ENCODE results near the gene DPAGT1. TPM values are rescaled to one million over a fixed set of nuclear protein-coding genes. Genes with fewer than 3 reads are reported as not detected.

DPAGT1 gene
- total RNA-seq, 1 experiment from 2014 or later: 63.5 TPM

DNA sequence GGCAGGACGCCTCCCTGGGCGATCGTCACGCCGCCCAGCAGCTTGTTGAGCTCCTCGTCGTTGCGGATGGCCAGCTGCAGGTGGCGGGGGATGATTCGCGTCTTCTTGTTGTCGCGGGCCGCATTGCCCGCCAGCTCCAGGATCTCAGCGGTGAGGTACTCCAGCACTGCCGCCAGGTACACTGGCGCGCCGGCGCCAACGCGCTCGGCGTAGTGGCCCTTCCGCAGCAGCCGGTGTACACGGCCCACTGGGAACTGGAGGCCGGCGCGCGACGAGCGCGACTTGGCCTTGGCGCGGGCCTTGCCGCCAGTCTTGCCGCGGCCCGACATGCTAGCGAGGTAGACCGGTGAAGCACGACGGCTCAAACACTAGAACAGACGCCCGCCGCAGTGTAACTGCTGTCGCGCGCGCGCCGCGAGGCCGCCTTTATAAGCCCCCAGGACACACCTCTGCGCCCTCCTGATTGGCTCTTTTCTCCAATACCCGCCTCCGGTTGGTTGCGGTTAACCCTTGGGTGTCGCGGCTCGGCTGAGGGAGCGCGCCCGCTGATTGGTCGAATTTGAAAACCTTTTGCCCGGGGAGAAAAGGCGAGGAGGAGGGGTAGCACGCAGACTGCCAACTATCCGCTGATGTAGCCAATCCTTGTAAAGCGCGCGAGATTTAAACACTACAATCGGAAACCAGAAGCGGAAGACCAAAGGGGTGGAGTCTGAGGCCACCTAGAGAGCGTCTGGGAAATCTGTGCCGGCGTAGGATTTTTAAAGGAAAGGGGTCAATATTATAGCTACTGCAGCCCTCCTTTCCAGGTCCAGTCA is 6.4 kb downstream of the DPAGT1 start (continued):
- TF ChIP-seq, protein P1, sequence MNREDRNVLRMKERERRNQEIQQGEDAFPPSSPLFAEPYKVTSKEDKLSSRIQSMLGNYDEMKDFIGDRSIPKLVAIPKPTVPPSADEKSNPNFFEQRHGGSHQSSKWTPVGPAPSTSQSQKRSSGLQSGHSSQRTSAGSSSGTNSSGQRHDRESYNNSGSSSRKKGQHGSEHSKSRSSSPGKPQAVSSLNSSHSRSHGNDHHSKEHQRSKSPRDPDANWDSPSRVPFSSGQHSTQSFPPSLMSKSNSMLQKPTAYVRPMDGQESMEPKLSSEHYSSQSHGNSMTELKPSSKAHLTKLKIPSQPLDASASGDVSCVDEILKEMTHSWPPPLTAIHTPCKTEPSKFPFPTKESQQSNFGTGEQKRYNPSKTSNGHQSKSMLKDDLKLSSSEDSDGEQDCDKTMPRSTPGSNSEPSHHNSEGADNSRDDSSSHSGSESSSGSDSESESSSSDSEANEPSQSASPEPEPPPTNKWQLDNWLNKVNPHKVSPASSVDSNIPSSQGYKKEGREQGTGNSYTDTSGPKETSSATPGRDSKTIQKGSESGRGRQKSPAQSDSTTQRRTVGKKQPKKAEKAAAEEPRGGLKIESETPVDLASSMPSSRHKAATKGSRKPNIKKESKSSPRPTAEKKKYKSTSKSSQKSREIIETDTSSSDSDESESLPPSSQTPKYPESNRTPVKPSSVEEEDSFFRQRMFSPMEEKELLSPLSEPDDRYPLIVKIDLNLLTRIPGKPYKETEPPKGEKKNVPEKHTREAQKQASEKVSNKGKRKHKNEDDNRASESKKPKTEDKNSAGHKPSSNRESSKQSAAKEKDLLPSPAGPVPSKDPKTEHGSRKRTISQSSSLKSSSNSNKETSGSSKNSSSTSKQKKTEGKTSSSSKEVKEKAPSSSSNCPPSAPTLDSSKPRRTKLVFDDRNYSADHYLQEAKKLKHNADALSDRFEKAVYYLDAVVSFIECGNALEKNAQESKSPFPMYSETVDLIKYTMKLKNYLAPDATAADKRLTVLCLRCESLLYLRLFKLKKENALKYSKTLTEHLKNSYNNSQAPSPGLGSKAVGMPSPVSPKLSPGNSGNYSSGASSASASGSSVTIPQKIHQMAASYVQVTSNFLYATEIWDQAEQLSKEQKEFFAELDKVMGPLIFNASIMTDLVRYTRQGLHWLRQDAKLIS (CRISPR knock-in tag; IDR thresholded peaks at IDR 0.05; ENCODE audit: borderline replicate concordance): no peak
- TF ChIP-seq, protein P2, sequence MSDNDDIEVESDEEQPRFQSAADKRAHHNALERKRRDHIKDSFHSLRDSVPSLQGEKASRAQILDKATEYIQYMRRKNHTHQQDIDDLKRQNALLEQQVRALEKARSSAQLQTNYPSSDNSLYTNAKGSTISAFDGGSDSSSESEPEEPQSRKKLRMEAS (CRISPR knock-in tag; IDR thresholded peaks at IDR 0.05): peak; percentile 90
- no peak for TF ChIP-seq ZNF219 (CRISPR knock-in tag; IDR thresholded peaks at IDR 0.05; ENCODE audit: borderline replicate concordance)
- TF ChIP-seq, protein P3, sequence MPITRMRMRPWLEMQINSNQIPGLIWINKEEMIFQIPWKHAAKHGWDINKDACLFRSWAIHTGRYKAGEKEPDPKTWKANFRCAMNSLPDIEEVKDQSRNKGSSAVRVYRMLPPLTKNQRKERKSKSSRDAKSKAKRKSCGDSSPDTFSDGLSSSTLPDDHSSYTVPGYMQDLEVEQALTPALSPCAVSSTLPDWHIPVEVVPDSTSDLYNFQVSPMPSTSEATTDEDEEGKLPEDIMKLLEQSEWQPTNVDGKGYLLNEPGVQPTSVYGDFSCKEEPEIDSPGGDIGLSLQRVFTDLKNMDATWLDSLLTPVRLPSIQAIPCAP (CRISPR knock-in tag; IDR thresholded peaks at IDR 0.05): peak; percentile 87
- TF ChIP-seq GABPB1 (CRISPR knock-in tag; IDR thresholded peaks at IDR 0.05): peak; percentile 82
- peak; percentile 17; the same call in 1 of the 2 replicates for TF ChIP-seq TCF7 (CRISPR knock-in tag; IDR thresholded peaks at IDR 0.05; ENCODE audit: low read depth)
- no peak for TF ChIP-seq HMGA2 (CRISPR knock-in tag; IDR thresholded peaks at IDR 0.05)
- no peak; the same call in 1 of the 2 replicates for TF ChIP-seq NFE2L1 (CRISPR knock-in tag; IDR thresholded peaks at IDR 0.05)
- no peak for TF ChIP-seq SOX15 (CRISPR knock-in tag; IDR thresholded peaks at IDR 0.05)
- TF ChIP-seq, protein P4, sequence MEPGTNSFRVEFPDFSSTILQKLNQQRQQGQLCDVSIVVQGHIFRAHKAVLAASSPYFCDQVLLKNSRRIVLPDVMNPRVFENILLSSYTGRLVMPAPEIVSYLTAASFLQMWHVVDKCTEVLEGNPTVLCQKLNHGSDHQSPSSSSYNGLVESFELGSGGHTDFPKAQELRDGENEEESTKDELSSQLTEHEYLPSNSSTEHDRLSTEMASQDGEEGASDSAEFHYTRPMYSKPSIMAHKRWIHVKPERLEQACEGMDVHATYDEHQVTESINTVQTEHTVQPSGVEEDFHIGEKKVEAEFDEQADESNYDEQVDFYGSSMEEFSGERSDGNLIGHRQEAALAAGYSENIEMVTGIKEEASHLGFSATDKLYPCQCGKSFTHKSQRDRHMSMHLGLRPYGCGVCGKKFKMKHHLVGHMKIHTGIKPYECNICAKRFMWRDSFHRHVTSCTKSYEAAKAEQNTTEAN (CRISPR knock-in tag; IDR thresholded peaks at IDR 0.05): no peak
- TF ChIP-seq FOXK1 (CRISPR knock-in tag; IDR thresholded peaks at IDR 0.05): no peak; the same call in 1 of the 2 replicates
- TF ChIP-seq, protein P5, sequence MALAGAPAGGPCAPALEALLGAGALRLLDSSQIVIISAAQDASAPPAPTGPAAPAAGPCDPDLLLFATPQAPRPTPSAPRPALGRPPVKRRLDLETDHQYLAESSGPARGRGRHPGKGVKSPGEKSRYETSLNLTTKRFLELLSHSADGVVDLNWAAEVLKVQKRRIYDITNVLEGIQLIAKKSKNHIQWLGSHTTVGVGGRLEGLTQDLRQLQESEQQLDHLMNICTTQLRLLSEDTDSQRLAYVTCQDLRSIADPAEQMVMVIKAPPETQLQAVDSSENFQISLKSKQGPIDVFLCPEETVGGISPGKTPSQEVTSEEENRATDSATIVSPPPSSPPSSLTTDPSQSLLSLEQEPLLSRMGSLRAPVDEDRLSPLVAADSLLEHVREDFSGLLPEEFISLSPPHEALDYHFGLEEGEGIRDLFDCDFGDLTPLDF (CRISPR knock-in tag; IDR thresholded peaks at IDR 0.05): 0 out of 2 replicates have a peak, but pooled peaks have one; percentile 44
- TF ChIP-seq, protein P6, sequence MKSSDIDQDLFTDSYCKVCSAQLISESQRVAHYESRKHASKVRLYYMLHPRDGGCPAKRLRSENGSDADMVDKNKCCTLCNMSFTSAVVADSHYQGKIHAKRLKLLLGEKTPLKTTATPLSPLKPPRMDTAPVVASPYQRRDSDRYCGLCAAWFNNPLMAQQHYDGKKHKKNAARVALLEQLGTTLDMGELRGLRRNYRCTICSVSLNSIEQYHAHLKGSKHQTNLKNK (CRISPR knock-in tag; IDR thresholded peaks at IDR 0.05): peak; percentile 92
- TF ChIP-seq ZBTB21 (CRISPR knock-in tag; IDR thresholded peaks at IDR 0.05; ENCODE audit: borderline replicate concordance): peak; percentile 58; the same call in 1 of the 2 replicates
- TF ChIP-seq, protein P7, sequence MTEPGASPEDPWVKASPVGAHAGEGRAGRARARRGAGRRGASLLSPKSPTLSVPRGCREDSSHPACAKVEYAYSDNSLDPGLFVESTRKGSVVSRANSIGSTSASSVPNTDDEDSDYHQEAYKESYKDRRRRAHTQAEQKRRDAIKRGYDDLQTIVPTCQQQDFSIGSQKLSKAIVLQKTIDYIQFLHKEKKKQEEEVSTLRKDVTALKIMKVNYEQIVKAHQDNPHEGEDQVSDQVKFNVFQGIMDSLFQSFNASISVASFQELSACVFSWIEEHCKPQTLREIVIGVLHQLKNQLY (CRISPR knock-in tag; IDR thresholded peaks at IDR 0.05): peak; percentile 77; the same call in 1 of the 2 replicates
- no peak for TF ChIP-seq ZNF396 (CRISPR knock-in tag; IDR thresholded peaks at IDR 0.05; ENCODE audit: borderline replicate concordance)
- TF ChIP-seq PRRX2 (CRISPR knock-in tag; IDR thresholded peaks at IDR 0.05): peak; percentile 92; the same call in 1 of the 2 replicates
- TF ChIP-seq, protein P8, sequence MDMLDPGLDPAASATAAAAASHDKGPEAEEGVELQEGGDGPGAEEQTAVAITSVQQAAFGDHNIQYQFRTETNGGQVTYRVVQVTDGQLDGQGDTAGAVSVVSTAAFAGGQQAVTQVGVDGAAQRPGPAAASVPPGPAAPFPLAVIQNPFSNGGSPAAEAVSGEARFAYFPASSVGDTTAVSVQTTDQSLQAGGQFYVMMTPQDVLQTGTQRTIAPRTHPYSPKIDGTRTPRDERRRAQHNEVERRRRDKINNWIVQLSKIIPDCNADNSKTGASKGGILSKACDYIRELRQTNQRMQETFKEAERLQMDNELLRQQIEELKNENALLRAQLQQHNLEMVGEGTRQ (CRISPR knock-in tag; IDR thresholded peaks at IDR 0.05): no peak
- TF ChIP-seq, protein P9, sequence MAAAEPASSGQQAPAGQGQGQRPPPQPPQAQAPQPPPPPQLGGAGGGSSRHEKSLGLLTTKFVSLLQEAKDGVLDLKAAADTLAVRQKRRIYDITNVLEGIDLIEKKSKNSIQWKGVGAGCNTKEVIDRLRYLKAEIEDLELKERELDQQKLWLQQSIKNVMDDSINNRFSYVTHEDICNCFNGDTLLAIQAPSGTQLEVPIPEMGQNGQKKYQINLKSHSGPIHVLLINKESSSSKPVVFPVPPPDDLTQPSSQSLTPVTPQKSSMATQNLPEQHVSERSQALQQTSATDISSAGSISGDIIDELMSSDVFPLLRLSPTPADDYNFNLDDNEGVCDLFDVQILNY (CRISPR knock-in tag; IDR thresholded peaks at IDR 0.05): peak; percentile 91
- TF ChIP-seq ZNF263 (CRISPR knock-in tag; IDR thresholded peaks at IDR 0.05; ENCODE audit: low read depth): no peak
- TF ChIP-seq, protein P10, sequence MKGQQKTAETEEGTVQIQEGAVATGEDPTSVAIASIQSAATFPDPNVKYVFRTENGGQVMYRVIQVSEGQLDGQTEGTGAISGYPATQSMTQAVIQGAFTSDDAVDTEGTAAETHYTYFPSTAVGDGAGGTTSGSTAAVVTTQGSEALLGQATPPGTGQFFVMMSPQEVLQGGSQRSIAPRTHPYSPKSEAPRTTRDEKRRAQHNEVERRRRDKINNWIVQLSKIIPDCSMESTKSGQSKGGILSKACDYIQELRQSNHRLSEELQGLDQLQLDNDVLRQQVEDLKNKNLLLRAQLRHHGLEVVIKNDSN (CRISPR knock-in tag; IDR thresholded peaks at IDR 0.05): peak; percentile 65; the same call in 1 of the 2 replicates
- TF ChIP-seq ZNF317 (CRISPR knock-in tag; IDR thresholded peaks at IDR 0.05; ENCODE audit: borderline replicate concordance, low read depth): peak; percentile 47; the same call in 1 of the 2 replicates
- TF ChIP-seq, protein P11, sequence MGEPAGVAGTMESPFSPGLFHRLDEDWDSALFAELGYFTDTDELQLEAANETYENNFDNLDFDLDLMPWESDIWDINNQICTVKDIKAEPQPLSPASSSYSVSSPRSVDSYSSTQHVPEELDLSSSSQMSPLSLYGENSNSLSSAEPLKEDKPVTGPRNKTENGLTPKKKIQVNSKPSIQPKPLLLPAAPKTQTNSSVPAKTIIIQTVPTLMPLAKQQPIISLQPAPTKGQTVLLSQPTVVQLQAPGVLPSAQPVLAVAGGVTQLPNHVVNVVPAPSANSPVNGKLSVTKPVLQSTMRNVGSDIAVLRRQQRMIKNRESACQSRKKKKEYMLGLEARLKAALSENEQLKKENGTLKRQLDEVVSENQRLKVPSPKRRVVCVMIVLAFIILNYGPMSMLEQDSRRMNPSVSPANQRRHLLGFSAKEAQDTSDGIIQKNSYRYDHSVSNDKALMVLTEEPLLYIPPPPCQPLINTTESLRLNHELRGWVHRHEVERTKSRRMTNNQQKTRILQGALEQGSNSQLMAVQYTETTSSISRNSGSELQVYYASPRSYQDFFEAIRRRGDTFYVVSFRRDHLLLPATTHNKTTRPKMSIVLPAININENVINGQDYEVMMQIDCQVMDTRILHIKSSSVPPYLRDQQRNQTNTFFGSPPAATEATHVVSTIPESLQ (CRISPR knock-in tag; IDR thresholded peaks at IDR 0.05): 0 out of 2 replicates have a peak, but pooled peaks have one; percentile 40
- peak; percentile 51; the same call in 1 of the 2 replicates for TF ChIP-seq ZNF671 (CRISPR knock-in tag; IDR thresholded peaks at IDR 0.05)

Measured in WTC11 (cell line).